GM19397 (cell line): ENCODE results near the gene TBCEL.
"Not testable (repeated sequence)": the region's sequence is repeated elsewhere in the genome, so short reads cannot be mapped to it uniquely, and the experiment has no call there.

Experiments used
- ATAC-seq: cut with Tn5 transposase; IDR thresholded peaks from one replicate; pipeline ENCODE4 v1.9.1; 2021; ENCODE audit warnings: mild to moderate bottlenecking, moderate library complexity; ENCODE audit not compliant: unreplicated experiment

The TBCEL gene

DNA sequence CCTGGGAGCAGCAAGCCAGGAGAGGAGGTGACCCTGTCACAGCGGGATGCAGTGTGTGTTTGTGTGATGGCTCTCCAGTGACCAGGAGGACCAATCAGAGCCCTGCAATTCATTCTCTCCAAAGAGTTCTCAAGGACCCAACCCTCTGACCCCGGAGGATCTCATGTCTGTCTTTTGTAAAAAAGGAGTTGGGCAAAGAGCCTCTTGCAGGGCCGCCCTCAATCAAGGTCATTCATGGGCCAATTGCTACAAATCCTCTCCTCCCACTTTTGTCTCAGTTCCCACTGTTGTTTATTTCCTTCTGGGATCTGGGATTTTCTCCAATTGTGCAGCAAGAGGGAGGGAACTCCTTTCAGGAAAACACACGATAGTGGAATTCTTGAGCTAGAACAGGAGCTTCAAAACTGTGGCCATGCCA is 81.2 kb downstream of the TBCEL start:
- no peak for ATAC-seq

DNA sequence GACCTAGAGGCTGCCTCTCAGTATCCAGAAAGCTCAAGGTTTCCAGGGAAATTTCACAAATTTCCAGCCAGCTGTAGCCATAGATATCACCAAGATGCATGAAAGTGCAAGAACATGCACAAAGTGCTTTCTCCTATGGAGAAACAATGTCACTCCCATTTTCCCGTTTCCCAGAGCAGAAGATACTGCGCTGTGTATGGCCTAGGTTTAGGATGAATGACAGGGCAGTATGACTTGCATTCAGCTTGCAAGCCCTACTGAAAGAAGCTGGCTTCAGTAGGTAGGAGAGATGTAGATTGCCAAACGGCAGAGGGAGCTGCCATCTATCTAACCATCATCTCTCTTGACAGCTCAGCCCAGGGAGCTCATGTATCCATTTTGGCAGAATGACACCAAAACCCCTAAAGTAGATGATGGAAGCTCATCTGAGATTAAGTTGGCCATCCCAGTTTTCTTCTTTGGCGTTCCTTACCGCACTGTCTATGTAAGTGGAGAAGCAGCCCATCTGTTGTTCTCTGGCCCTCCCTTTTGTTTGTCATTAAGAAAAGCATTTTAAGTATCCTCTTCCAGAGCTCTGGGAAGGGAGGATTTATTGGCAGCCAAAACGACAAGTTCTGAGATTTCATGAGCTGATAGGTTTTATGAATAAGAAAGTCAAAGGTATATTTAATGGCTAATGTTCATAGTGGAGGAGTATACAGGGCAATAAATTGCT is 81.7 kb downstream of the TBCEL start:
- no peak for ATAC-seq

DNA sequence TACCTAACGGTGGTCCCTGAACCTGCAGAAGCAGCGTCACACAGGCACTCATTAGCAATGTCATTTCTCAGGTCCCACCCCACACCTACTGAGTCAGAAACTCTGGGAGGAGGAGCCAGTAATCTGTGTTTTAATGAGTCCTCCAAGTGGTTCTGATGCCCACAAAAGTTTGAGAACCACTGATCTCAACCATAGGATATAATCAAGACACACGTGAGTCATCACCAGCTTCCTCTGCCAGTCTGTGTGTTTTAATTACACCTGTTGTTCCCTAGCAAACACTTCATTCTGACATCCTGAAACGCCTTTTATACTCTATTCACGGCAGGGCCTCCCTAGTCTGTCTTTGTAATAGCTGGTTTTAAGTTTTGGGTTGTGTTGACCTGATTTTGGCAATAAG is 82.9 kb downstream of the TBCEL start:
- ATAC-seq: no peak

DNA sequence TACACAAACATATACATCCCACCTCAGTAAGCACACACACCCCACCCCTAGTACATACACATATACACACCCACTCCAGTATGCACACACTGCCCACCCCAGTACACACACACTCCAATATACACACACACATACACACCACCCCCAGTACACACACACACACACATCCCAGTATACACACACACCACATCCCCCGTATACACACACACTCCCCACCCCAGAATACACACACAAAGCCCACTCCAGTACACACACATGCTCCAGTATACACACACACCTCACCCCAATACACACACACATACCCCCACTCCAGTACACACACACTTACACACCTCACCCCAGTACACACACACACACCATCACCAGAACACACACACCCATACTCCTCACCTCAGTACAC is 84.5 kb downstream of the TBCEL start:
- no peak for ATAC-seq

DNA sequence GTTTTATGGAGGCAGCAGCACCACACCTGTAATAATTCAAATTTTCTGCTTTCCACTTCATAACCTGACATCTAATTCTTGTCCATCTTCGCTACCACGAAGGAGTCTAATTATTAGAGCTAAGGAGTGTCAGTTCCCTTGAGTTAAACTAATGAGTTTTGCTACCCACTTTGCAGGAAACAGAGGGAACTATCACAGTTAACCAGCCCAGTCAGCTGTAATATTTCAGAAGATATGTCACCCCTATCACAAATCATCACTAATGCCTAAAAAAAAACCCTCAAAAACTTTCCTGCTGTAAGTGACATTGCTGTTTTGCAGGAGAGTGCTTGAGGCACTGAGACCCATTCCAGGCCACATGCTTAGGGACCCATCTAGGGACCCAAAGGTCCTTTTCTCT is 85.6 kb downstream of the TBCEL start:
- ATAC-seq: no peak

DNA sequence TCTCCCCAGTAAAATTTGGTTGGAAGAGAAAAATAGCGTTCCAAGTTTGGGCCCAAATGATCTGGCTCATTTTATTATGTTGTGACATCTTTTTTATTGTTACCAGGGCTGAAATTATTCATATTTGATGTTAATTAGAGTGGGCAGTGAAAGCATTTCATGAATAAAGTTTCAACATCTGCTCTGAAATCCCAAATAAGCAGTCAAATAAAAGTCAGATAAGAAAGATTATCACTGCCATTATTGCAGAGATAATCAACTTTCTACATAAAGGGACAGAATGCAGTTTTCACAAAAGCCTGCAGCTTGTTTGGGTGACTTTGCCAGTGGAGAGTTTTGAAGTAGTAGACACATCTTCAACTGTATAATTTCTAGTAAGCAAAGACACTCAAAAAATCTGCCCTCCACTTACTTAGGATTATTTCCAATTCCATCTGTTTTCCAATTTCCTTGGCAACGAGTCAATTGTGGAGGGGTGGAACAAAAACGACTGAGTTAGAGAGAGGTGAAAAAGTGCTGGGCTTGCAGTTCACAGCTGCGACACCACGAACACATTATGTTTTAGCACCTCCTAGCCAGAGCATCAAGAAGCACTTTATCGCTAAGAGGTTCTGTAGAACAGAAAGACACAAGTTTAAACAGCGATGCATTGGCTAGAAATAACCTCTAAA is 86.1 kb downstream of the TBCEL start:
- ATAC-seq: no peak

DNA sequence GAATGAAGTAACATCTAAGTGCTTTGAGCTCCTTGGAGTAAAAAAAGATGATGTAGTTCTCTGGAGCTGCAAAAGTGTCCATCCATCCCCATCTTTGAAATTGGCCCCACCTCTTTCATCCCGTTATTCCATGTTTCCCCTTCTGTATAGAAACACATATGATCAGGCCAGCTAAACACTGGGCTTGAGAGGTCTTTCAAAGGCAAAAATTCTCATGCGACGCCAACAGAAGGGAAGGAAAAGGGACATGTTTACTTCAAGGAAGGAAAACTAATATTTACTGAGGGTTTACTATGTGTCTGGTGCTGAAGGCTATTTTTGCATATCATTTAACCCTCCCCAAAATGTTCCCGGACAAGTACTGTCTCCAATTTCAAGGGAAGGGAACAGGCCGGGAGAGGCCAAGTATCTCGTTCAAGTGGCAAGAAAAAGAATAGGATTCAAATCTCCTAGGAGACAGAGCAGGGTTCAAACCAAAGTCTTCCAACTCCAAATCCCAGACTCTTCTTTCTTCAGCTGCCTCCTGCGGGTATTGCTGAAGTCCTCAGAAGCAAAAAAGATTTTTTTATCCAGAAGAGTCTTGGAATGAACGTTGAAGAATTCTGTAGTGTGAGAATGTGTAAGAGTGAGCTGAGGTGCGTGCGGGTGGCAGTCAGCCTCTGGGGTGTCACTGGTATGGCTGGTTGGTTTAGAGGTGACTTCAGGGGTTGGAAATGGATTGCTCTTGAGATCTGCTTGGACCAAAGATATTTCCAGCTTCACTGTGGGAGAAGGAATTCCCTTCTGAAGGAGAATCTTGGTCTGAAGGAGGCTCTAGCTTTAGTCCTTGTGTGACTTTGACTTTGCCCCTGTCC is 87.2 kb downstream of the TBCEL start:
- ATAC-seq: no peak

DNA sequence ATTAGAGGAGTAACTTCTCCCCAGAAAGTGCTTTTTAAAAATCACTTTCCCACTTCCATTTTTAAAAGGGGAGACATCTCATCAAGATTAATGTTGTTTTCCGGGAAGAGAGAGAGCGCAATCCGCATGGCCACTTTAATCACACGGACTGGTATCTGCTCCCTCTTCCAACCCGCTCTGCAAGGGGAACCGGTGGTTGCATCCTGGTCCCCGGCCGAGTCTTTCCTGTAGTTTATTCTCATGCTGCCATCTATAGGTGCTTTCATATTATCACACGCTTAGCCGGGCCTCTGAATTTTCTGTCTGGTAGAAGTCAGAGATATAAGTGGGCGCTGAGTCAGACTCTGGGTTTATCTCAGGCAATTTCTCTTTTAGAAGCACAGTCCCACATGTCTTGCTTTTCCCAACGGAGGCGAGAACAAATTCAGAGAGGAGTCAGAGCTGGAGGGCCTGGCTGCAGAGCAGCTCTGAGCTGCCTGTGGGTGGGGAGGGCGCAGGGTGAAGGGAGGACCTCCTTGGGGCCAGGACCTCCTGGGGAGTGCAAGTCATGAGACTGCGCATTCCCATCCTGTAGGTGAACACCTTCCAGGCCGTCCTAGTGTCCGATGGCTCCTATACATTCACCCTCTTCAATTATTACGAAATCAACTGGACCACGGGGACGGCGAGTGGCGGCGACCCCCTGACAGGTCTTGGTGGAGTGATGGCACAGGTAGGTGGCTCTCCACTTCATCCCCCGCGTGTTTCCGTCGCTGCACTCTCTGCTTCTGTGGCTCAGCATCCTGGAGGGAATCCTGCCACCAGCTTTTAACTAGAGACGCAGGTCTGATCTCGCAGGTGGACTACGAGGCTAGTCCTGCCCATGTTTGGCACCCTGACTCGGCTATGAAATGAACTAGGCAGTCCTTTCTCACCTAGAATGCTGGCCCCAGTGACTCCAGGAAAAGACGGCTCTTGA is 88.9 kb downstream of the TBCEL start:
- no peak for ATAC-seq

DNA sequence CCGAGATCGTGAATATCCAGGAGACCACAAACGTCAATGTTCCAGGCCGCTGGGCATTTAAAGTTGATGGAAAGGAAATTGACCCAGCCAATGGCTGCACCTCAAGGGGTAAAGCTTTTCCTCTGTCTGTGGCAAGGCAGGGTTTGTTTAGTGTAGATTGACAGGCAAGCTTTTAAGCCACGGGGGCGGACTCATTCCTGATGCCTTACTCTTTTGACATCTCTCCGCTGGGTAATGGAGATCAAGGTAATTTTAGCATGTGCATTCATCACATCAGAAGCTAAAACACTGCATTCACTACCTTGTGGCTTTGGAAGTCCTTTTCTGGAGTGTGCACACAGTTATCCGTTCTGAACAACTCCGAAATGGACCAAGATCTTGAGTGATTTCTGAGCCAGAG is 89.7 kb downstream of the TBCEL start:
- ATAC-seq: no peak

DNA sequence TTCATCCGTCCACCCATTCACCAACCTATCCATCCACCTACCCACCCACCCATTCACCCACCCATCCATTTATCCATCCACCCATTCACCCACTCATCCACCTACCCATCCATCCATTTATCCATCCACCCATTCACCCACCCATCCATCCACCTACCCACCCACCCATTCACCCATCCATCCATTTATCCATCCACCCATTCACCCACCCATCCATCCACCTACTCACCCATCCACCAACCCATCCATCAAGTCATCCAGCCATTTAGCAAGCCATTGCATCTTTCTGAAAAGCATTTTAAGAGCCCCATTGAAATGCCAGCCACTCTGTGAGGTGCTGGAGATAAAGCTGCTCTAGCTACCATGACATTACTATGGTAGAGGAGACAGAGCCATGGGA is 91.1 kb downstream of the TBCEL start:
- not testable (repeated sequence) for ATAC-seq

DNA sequence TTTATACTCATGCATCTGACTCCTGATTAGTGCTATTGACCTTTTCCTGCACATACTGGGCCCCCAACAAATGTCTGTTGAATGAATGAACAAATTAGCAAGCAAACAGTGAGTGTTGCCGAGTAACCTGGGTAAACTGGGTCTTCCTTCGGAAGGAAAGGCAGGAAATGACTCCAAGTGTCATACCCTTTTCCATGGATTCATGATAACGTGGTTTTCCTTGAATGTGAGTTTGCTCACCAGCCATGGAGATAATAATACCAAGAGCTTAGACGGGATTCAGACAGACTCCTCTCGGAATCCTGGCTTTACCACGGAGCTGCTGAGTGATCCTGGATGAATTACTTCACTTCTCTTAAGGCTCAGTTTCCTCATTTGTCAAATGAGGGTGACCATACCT is 93.9 kb downstream of the TBCEL start:
- ATAC-seq: no peak

DNA sequence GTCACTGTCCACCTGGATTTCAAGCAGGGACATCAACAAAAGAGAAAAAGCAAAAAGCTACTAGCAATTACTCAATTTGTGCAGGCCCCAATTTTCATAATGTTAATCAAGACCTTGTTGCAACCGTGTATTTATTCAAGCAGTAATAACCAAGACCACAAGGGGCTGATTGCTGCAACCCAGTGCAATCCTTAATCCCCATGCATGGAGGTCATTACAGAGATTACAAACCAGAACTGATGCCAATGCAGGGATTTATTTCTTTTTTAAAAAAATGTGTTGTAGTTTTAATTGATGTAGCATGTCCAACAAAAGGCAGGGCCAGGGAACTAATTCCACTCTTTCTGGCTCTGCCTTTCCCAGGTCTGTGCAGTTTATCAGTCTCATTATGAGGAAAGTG is 95.5 kb downstream of the TBCEL start:
- ATAC-seq: no peak

DNA sequence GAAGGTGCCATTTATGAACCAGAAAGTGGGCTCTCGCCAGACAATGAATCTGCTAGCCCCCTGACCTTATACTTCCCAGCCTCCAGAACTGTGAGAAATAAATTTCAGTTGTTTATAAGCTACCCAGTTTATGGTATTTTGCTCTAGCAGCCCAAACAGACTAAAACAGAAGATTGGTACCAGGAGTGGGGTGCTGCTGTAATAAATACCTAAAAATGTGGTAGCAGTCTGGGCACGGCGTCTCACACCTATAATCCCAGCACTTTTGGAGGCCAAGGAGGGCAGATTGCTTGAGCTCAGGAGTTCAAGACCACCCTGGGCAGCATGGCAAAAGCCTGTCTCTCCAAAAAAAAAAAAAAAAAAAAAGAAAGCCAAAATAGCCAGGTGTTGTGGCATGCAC is 98.4 kb downstream of the TBCEL start:
- ATAC-seq: no peak

DNA sequence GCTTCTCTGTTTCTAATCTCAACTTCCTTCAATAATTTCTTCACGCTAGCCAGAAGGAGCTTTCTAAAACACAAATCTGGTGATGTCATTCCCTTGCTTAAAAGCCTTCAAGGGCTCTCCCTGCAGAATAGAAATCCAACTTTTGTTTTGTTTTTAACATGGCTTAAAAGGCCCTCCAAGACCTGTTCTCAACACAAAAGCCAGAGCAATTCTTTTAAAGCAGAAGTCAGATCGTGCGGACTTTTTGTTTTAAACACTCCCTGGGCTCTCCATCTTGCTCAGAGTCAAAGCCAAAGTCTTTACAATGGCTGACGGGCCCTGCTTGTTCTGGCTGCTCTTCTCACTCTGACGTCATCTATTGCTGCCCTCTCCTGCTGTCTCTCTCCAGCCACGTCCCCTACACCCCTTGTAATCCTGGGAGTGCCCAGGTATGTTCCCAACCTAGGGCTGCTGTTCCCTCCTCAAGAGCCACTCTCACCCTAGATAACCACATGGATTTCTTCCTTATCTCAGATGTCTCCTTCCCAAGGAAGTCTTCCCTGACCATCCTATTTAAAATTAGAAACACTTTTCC is 99.7 kb downstream of the TBCEL start:
- ATAC-seq: no peak

DNA sequence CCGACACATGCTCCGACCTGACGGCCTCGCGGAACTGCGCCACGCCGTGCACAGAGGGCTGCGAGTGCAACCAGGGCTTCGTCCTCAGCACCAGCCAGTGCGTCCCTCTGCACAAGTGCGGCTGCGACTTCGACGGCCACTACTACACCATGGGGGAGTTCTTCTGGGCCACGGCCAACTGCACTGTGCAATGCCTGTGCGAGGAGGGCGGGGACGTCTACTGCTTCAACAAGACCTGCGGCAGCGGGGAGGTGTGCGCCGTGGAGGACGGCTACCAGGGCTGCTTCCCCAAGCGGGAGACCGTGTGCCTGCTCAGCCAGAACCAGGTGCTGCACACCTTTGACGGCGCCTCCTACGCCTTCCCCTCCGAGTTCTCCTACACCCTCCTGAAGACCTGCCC is 103.9 kb downstream of the TBCEL start:
- ATAC-seq: no peak

DNA sequence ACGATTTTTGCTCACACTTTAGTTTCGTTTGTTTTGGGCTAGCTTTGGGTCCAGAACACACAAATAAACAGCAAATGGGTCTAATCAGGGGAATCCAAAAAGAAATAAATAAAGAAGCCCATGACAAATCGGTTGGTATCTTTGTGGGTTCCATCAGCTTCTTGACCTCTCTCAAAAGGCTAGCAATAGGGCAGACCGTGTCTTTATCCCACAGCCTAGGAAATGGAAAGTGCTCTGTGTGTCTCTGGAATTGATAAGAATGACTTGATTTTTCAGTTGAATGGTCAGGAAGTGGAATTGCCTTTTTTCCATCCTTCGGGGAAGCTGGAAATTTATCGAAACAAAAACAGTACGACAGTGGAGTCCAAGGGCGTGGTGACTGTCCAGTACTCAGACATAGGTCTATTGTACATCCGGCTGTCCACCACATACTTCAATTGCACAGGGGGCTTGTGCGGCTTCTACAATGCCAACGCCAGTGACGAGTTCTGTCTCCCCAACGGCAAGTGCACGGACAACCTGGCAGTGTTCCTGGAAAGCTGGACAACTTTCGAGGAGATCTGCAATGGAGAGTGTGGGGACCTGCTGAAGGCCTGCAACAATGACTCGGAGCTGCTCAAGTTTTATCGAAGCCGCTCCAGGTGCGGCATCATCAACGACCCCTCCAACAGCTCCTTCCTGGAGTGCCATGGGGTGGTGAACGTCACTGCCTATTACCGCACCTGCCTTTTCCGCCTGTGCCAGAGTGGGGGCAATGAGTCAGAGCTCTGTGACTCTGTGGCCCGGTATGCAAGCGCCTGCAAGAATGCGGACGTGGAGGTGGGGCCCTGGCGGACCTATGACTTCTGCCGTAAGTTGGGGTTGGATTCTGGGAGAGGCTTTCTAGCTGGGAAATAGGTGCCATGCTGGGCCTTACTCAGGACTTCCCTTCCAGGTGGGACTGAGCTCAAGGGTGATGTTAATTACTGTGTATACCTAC is 105.7 kb downstream of the TBCEL start:
- no peak for ATAC-seq

DNA sequence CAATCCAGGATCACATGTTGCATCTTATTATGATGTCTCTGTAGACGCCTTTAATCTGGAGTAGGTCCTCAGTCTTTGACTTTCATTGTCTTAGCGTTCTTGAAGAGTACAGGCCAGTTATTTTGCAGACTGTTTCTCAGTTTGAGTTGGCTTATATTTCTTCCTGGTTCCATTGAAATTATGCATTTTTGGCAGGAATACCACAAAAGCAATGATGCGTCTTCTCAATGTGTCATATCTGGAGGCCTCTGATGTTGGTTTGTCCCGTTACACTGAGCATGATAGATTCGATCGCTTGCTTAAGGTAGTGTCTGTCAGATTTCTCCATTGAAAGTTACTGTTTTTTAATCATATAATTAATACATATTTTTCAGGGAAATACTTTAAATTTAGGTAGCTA is 107.8 kb downstream of the TBCEL start:
- no peak for ATAC-seq

DNA sequence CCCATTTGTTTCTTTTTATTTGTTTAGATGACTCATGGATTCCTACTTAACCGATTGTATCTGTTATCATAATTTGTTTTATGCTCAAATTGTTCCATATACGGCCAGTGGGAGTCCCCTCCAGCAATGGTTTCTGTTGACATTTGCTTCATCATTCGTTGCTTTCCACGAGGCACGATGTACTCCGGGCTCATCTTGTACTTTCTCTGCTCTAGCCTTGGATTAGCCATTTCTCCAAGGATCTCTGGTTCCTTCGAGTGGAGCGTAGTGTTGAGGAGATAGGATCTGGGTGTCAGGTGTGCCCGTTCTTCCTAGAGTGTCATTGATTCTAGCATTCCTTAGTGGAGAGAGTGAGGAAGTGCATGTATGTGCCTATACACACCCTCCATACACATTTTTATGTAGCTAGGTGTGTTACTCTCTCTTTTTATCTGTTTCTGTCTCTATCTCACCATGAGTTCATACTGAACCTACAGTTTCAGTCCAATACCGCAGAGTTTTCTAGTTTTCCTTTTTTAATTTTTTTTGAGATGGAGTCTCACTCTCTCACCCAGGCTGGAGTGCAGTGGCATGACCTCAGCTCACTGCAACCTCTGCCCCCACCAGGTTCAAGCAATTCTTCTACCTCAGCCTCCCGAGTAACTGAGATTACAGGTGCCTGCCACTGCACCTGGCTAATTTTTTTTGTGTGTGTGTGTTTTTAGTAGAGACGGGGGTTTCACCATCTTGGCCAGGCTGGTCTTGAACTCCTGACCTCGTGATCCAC is 108.5 kb downstream of the TBCEL start:
- ATAC-seq: no peak
